ENCODE data around the gene MGAT4A.

The MGAT4A gene

DNA sequence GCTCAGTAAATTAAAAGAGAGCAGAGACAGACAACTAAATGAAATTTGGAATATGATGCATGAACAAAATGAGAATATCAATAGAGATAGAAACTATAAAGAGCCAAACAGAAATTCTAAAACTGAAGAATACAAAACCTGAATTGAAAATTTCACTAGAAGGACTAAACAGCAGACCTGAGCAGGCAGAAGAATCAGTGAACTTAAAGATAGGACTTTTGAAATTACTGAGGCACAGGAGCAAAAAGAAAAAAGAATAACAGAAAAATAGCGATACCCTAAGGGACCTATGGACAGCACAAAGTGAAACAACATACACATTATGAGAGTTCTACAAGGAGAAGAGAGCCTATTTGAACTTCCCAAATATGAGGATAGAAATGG, 80.9 kb downstream of the MGAT4A start:
- no peak for DNase-seq

DNA sequence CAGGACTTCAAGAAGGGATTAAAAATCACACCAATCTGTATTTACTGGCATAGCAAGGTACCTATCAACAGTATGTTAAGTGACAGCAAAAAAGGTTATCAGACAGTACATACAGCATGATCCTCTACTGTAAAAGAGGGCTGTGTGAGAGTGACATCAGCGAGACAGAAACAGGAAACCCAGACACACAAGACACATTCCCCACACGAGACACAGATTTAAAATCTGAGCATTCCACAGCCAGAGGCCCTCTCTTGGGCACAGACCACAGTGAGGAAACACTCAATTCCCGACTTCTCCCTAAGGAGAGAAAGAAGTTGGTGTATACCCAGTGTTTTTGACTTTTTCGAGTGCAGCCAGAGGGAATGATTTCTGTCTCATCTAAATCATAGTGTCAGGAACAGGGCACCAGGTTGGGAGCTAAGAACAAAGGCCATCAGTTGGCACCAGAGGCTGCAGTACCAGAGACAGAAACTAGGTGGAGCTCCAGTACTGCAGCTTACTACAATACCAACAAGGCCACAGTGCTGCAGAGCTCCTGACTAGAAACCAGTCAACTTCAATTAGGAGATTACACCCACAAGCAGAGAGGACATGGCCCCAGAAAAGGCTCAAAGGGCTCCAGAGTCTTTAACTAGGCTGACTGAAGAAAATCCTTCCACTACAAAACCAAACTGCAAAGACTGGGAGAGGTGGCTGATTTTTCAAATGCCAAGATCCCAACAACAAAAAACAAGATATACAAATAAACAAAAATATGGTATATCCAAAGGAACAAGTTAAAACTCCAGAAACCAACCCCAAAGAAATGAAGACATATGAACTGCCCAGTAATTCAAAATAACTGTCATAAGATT, 81.6 kb downstream of the MGAT4A start:
- peak; percentile 67 to 94 for DNase-seq

DNA sequence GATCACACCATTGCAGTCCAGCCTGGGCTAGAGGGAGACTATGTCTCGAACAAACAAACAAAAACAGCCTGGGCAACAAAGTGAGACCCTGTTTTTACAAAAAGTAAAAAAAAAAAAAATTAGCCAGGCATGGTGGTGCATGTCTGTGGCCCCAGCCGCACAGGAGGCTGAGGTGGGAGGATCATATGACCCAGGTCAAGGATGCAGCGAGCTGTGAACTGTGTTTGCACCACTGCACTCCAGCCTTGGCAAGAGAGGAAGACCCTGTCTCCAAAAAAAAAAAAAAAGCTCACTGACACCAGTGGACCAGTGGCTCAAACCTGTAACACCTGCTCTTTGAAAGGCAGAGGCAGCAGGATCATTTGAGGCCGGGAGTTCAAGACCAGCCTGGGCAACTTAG, 82.5 kb downstream of the MGAT4A start:
- DNase-seq = no peak

DNA sequence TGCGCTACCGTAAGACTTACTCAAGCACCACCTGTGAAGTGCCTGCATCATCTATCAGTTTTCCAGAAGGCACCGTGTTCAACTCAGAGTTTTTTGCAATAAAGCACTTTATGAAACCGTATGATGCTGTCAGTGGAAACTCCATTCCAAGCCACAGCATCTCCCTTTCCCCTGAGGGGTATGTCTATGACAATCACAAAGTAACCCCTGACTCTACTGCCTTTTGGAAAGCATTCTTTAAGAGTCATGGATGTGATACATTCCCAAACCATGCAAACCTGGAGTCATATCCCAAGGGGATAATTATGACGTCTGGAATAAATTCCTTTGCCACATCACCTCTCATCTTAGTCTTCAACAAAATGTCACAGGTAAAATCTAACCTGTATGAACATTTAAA, 83.3 kb downstream of the MGAT4A start:
- DNase-seq = no peak

DNA sequence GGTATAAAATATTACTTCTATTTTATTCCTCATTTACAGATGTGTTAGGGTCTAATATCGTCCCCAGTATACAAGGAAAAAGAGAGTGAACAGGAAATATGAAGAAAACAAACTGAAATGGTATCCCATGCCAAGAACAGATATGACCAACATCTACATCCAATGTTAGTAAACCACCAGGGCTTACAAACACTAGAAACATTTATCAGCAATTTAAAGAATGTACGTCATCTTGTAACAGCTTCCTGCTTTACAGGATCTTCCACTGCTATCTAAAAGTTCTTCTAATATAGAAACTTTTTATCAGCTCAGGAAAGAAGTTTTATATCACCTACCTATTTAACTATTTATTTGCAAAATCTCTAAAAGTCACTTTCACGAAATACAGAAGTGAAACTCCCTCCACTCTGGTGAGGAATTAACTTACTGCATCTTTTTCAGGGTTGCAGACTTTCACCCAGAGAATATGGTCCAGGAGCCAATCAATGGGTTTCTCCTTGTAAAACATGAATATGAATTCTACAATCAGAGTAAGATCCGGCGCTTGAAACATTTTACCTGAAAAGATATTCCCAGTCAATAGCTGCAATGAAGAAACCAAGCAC, 87.3 kb downstream of the MGAT4A start:
- DNase-seq = no peak

DNA sequence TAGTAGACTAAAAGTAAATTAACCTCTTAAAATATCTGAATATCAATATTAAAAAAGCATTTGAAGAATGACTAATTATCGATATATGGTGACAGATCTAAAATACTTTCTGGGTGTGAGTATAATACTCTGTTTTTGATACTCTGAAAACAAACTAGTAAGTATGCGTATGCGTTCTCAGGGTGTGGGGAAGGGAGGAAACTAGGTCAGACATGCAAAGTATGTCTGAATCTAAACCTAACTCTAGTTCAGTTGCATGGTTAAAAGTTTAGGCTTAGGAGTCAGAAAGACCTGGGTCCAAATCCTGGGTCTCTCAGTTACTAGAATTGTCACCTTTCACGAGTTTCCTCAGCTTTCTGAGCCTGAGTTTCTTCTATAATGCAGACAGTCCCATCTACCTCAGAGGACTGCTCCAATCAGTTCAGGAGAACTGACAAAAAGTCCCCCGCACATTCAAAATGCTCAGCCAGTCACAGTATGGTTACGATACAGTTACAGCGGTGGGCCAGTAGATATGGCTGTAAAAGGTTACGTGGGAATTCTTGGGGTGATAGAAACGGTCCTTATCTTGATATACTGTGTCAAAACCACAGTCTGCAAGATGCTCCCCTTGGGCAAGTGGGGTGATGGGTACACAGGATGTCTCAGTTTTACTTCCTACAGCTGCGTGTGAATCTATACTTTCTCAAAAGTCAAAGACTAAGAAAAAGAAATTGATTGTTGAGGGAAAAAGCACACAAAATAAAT, 93.4 kb downstream of the MGAT4A start:
- DNase-seq = no peak

DNA sequence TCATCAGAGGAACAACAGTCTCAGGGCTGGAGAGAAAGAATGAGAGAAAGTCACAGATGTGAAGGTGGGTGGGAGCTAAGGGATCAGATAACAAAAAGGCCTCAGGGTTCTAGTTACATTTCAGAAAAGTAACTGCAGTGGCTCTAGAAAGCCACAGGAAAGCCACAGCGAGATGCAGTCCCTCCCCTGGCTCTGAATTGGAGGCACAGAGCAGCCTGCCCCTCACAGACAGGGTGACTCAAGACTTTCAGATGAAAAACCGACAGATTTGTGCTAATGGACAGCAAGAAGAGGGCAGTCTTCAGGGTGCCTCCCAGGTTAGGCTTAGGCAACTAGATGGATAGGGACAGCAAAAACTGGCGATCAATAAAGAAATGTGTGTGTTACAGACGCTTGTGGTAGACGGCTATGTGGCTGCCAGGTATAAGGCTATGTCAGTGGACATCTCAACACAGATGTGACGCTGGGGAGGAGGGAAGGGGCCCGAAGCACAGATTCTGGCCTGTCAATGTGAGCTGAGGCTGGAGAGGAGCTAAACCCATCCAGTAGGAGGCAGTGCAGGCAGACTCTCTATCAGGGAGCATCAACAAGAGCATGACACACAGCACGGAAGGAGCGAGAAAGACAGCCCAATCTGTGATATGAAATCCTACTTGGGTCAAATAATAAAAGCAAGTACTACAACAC, 96.4 kb downstream of the MGAT4A start:
- DNase-seq = no peak

DNA sequence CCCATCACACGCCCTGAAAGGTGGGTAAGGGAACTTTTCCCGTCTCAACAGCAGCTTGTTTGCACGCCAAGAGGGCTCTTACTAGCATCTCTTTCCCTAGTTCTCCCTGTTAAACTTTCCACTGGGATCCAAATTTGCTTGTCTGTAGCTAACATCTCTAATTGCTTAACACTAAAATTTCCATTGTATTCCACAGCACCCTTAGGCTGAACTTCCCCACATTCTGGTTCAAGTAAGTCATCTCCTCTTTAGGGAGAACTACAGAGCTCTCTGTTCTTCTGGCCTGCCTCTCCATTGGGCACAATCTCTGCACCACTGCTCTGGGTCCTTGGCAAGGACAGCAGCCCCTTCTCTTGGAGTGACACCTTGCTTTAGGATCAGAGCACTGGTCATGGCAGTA, 98.6 kb downstream of the MGAT4A start:
- no peak for DNase-seq

DNA sequence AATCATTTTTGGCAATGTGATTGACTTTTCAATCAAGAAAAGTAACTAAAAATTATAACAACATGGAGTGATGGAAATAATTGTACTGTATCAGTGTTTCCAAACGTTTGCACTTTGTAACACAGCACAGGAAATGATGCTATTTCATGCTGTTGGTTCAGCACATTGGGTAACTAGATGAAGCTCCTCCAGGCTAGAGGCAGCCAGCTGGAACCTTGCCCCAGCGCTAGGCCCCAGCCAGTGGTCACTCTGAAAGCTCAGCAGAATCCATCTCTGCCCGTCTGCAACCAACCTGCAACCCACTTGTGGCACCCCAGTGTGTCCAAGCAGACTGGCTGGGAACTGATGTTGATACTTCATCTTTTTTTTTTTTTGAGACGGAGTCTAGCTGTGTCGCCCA, 107.3 kb downstream of the MGAT4A start:
- DNase-seq = no peak

DNA sequence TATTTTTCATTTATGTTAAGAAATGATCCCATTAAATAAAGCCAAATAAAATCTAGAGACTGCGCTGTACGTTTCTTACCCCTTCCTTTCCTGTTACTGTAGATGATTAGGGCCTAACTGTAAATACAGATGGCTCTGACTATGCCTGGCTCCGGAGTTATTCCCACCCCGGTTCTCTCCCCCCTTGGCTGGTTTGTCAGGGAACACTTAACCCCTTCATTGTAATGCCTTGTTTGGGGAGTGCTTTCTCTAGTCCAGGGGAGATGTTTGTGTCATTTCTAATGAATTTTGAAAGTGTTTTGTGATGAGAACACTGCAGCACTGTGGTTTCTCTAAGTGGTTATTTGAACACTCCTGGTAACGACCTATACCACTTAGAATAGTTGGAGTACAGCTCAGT, 113.8 kb downstream of the MGAT4A start:
- DNase-seq = no peak

DNA sequence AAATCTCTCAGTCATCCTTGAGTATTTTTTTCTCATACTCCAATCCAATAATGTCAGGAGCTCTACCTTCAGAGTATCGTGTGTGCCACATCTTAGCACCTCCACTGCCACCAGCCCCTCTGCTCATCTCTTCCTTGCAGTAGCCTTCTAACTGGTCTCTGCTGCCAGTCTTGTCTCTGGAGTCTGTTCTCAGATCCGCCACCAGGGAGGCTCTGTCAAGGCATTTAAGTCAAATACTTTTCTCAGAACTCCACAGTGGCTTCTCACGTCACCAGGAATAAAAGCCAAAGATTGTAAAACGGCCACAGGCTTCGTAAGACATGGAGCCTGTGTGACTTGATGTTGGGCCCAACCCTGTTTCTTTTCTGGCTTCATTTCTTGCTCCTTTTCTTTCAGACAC, 115.5 kb downstream of the MGAT4A start:
- DNase-seq = no peak

DNA sequence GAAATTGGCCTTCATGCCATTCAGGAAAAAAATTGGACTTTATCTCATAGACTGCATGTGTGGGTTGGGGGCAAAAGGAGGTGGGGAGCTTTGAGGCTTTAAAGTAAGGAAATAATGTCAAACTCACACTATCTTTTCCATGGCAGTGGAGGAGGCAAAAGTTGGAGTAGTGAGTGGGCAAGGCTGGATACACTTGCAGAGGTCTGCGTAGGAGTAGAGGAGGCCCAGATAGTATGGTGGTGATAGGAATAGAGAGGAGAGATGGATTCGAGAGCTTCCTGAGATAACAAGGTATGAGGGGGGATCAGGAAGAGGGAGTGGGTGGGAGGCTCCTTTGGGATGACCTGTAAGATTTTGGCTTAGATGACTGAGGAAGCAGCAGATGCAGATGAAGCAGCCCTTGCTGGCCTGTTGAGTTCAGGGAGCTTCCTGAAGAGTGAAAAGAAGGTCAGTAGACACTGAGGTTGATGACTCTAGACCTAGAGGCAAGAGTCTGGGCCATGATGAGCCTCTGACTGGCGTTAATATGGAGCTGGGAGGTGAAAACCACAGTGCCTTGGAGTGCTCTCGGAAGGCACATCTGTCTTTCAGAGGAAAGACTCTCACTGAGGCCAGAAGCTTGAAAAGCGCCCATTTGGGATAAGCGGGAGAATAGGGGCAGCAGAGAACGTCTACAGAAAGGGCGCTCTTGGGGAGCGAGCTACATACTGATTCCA, 116.8 kb downstream of the MGAT4A start:
- no peak for DNase-seq

DNA sequence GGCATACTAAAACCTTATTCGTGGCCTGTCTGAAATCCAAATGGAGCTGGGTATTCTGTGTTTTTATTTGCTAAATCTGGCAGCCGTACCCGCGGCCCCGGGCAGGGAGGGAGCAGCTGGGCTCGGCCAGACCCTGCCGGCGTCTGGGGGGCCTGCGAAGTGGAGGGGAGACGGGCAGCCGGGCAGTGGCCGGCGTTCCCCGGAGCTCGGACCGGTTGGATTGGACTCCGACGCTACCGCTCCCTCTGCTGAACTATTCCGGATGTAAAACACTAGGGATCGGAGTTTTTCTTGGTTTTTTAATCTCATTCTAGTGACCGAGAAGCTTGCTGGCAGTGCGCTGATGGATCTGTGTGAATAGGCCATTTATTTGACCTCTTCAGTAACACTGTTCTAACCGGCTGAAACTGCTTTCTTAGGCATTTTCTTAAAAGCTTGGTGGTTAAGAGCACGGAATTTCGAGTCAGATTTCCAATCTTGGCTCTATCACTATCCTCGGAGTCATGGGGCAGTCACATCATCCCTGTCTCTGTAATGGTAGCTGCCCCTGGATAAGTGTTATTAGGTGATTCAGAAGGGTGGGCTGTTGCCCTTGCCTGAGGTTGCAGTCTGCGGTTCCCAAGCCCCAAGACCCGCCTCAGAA, 121.8 kb downstream of the MGAT4A start:
- peak; percentile 17 to 31 for DNase-seq

DNA sequence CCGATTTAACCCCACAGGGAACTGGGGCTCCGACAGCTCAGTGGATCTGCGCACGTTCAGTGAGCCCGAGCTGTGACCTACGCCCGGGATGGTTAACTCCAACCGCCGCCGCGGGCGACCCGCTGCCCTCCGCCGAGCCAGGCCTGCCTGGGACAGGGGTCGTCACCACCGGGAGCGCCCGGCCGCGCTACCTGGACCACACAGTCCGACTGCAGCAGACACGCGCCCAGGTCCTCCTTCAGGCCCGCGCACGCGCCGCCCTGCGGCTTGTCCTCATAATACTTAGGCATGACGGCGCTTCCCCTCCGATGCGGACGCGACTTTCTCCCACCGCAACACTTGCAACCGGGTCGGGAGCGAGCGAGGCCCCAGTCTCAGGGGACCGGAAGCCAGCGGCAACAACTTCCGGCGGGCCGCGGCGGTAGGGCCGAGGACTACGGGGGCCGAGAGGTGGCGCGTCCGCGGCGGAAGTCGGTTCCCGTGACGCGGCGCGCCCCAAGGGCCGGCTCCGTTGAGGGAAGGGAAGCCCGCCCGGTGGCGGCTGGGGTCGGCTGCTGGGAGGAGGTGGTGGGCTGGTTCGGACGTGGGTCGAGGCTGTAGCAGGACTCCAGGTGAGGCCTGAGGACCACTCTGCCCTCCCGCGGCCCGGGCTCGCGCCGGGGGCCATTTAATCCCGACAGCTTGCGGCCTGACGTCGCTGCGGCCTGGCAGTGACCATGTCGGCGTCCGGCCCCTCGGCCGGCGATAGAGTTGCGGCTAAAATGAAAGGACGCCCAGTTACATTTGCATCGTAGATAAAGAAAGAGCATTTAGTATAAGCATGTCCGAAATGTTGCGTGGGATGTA, 122.6 kb downstream of the MGAT4A start, which contains the start of the genes COA5 and UNC50:
TSS of gene COA5 (minus strand) at position 397 of the 846 bp plus-strand sequence. CDS start at position 290, 107 bp downstream.
TSS of gene UNC50 (plus strand) at position 474 of the 846 bp plus-strand sequence. CDS start 1,171 bp downstream, outside the sequence.
- peak; percentile 89 to 96 for DNase-seq

DNA sequence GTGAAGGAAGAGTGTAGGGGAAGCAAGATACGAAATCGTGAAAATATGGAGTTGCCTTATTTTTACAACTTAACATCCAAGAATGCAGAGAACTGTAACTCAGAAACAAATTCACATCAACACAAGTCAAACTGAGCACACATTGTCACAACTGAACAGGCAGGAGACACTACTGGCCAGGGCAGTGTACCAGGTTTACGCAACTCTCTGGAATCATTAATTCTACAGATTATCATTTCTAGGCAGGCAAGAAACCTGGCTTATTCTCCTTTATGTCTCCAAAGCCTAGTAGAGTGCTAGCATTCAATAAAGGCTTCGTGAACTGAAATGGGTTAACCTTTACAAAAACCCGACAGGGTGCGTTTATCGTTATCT, 123.2 kb downstream of the MGAT4A start:
- peak in 1 of 2 donors; percentile 2 for DNase-seq

DNA sequence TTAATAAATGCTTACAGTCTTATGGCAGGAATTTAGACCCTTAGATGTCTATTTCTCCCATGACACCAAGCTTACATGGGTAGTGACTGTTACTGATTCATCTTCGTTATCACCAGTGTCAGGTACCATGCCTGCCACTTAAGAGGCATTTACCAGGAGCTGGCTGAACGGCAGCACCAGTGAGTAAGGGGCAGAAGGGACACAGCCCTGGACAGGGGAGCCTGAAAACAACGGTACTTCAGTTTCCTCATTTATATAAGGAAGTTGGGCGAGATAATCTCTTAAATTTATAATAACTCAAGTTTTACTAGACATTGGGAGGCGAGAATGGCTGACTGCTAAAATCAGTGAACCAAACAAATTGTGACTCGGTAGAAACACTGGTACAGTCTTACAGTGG, 123.8 kb downstream of the MGAT4A start:
- peak in 1 of 2 donors; percentile 7 for DNase-seq

DNA sequence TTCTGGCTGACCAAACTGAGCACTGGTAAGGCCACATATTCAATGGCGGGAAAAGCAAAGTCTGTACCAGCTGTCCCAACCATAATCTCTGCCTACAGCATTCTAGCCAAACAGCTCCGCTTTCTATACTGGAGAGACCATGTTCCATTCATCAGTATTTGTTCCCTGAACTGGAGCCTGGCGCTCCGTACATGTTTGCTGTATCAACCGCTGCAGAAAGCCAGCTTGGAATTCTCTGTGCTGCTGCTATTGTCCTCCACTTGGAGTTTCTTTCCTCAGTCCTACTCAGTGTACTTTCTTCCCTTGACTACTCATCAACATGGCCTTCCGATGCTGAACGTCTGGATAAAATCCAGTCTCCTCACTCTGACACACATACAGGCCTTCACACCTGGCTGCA, 124.5 kb downstream of the MGAT4A start:
- DNase-seq = no peak

DNA sequence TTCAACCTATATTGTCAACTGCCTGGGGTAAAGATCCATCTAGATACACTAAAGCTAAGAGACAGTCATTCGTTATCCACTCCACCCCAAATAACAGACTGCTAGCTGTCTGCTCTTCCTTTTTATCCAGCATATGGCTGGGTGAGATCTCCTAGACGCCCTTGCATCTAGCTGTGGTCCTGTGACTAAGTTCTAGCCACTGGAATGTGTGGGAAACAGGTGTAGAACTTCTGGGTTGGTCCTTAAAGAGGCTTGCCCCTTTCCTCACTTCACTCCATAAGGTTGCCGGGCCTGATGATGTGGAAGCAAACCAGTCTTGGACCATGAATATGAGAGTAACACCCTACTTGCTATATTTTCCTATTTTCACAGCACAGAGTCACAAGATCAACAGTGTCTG, 125.9 kb downstream of the MGAT4A start:
- DNase-seq = no peak

DNA sequence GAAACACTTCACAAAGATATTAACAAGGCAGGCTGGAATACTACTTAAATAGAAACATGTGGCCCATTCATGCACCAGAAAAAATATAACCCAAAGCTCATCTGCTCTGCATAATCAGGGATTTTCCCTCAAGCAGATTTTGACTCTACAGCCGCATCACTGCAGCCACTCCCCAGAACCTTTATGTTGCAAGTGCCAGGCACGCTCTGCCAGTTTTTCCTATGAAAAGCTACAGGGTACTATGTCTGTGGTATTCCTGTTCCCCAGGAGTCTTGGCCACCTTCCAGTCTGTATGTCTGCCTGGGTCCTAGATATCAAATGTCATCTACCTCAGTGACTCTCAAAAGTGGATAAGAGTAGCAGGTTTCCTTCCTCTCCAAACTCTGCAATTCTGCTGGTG, 126.4 kb downstream of the MGAT4A start:
- DNase-seq = no peak

DNA sequence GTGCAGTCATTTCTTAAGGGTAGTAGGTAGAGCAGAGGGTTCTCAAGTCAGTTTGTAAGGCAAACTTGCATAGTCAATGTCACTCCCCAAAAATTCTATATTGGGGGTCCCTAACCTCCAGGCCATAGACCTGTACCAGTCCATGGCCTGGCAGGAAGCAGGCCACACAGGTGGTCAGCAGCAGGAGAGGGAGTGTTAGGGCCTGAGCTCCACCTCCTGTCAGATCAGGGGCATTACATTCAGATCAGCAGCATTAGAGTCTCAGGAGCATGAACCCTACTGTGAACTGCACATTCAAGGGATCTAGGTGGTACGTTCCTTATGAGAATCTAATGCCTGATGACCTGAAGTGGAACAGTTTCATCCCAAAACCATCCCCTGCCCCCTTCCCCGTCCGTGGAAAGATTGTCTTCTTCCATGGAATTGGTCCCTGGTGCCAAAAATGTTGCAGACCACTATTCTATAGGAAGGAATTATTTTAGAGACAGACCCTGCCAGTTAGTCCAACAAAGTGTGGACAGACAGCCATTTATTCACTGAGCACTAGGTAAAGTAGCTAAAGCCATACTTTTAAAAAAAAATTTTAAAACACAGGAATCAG, 129.3 kb downstream of the MGAT4A start:
- DNase-seq = no peak
